H1 (cell line): Measurements from ENCODE around the gene GPR87. TPM values are rescaled to one million over a fixed set of nuclear protein-coding genes. Genes with fewer than 3 reads are reported as not detected.

Experiments used
- CTCF ChIA-PET: fragments of 300-600 bp; sonication (Branson Sonifier 250); formaldehyde crosslinking; loops from one replicate; lab custom pipeline; 2021; ENCODE audit not compliant: partially characterized antibody; lab: Charles Lee
- POLR2A ChIA-PET: fragments of 300-600 bp; sonication (Branson Sonifier 250); formaldehyde crosslinking; loops from one replicate; lab custom pipeline; 2021; ENCODE audit warnings: inconsistent platforms; ENCODE audit not compliant: partially characterized antibody; lab: Charles Lee
- DNase-seq, 2 experiments: peaks; one replicate each; pipeline versions ENCODE4 v3.0.0 to v3.0.0-alpha.2; 2010 to 2022; ENCODE audit warnings: low spot score in 2 of 2, low read depth in 1 of 2, mixed read lengths in 1 of 2
- FAIRE-seq: peaks from 2 replicates; lab custom pipeline; 2011; peaks lifted over from hg19 to GRCh38; lab: Jason Lieb, UNC
- H2AFZ ChIP-seq: 2 replicates; pipeline ENCODE4 v1.8.1; 2012; ENCODE audit warnings: low read length, inconsistent platforms
- H2AK5ac ChIP-seq: 2 replicates; pipeline ENCODE4 v1.6.1; 2013; ENCODE audit warnings: low read depth, low read length
- H2BK120ac ChIP-seq: replicated peaks from 2 replicates; pipeline ENCODE3; 2013; ENCODE audit warnings: low read depth, low read length, inconsistent platforms
- H2BK12ac ChIP-seq: 2 replicates; pipeline ENCODE4 v1.6.1; 2013; ENCODE audit warnings: low read depth, low read length
- H2BK15ac ChIP-seq: 2 replicates; pipeline ENCODE4 v1.6.1; 2013; ENCODE audit warnings: low read length
- H2BK20ac ChIP-seq: 2 replicates; pipeline ENCODE4 v1.6.1; 2013; ENCODE audit warnings: low read length
- H2BK5ac ChIP-seq: 2 replicates; pipeline ENCODE4 v1.6.1; 2013; ENCODE audit warnings: low read depth, low read length
- H3K14ac ChIP-seq: 2 replicates; pipeline ENCODE4 v1.6.1; 2013; ENCODE audit warnings: inconsistent platforms; ENCODE audit not compliant: insufficient read length
- H3K18ac ChIP-seq: 2 replicates; pipeline ENCODE4 v1.6.1; 2013; ENCODE audit warnings: low read length; ENCODE audit errors: extremely low read depth
- H3K23ac ChIP-seq: 2 replicates; pipeline ENCODE4 v1.6.1; 2013; ENCODE audit warnings: inconsistent platforms; ENCODE audit not compliant: insufficient read length
- H3K23me2 ChIP-seq: 2 replicates; pipeline ENCODE4 v1.6.1; 2013; ENCODE audit warnings: low read depth, low read length
- H3K27ac ChIP-seq: 2 replicates; pipeline ENCODE4 v1.6.1; 2011; ENCODE audit warnings: low read depth, low read length, inconsistent platforms
- H3K27me3 ChIP-seq, 4 experiments: replicated peaks in 1 of 4; 1 replicate in 1 of 4; 2 replicates in 3 of 4; pipeline versions ENCODE4 v1.6.1 to v1.8.1; 2011 to 2013; ENCODE audit warnings: low read length in 3 of 4, mild to moderate bottlenecking in 3 of 4, inconsistent platforms in 2 of 4, mixed read lengths in 2 of 4, moderate library complexity in 1 of 4; ENCODE audit not compliant: control insufficient read depth in 3 of 4, insufficient read depth in 3 of 4; ENCODE audit errors: extremely low read depth in 1 of 4
- H3K36me3 ChIP-seq, 4 experiments: 2 replicates each; pipeline versions ENCODE4 v1.6.1 to v1.8.1; 2011 to 2013; ENCODE audit warnings: mild to moderate bottlenecking in 4 of 4, low read length in 3 of 4, moderate library complexity in 2 of 4, control low read depth in 1 of 4, inconsistent platforms in 1 of 4; ENCODE audit not compliant: insufficient read depth in 4 of 4, control insufficient read depth in 2 of 4
- H3K4ac ChIP-seq: replicated peaks from 2 replicates; pipeline ENCODE3; 2013; ENCODE audit warnings: low read length, low read depth, mixed read lengths, inconsistent platforms; ENCODE audit not compliant: insufficient read length
- H3K4me1 ChIP-seq, 4 experiments: replicated peaks in 1 of 4; 1 replicate in 1 of 4; 2 replicates in 3 of 4; pipeline versions ENCODE4 v1.6.1 to v1.8.1; 2011 to 2013; ENCODE audit warnings: low read length in 3 of 4, inconsistent platforms in 2 of 4, mixed read lengths in 1 of 4; ENCODE audit not compliant: insufficient read depth in 4 of 4, control insufficient read depth in 3 of 4
- H3K4me2 ChIP-seq, 2 experiments: 2 replicates each; pipeline versions ENCODE4 v1.6.1 to v1.8.1; 2011 to 2013; ENCODE audit warnings: low read depth in 2 of 2, low read length in 2 of 2, control low read depth in 1 of 2, inconsistent platforms in 1 of 2, mild to moderate bottlenecking in 1 of 2; ENCODE audit not compliant: insufficient read depth in 1 of 2
- H3K4me3 ChIP-seq, 4 experiments: fragments of 200-600, 300-600 bp in 1 of 4; sonication (generic), shearing (Covaris generic), sonication (Bioruptor Twin) in 1 of 4; 2 replicates each; pipeline versions ENCODE4 v1.5.1 to v1.8.1; 2011 to 2016; ENCODE audit warnings: low read length in 4 of 4, low read depth in 3 of 4, control low read depth in 2 of 4, inconsistent platforms in 2 of 4, mild to moderate bottlenecking in 2 of 4, mixed read lengths in 1 of 4, moderate library complexity in 1 of 4; ENCODE audit not compliant: insufficient read depth in 2 of 4; ENCODE audit errors: extremely low read depth in 1 of 4
- H3K56ac ChIP-seq: replicated peaks from 2 replicates; pipeline ENCODE3; 2013; ENCODE audit warnings: low read depth, mild to moderate bottlenecking, mixed read lengths, low read length, inconsistent platforms; ENCODE audit not compliant: insufficient read length
- H3K79me1 ChIP-seq: 2 replicates; pipeline ENCODE4 v1.6.1; 2013; ENCODE audit warnings: low read depth, low read length, control low read depth
- H3K79me2 ChIP-seq, 2 experiments: 2 replicates each; pipeline versions ENCODE4 v1.6.1 to v1.8.1; 2012 to 2013; ENCODE audit warnings: low read length in 2 of 2, mild to moderate bottlenecking in 2 of 2, inconsistent platforms in 1 of 2; ENCODE audit not compliant: insufficient read depth in 2 of 2, control insufficient read depth in 1 of 2
- H3K9ac ChIP-seq, 4 experiments: replicated peaks in 1 of 4; 1 replicate in 1 of 4; 2 replicates in 3 of 4; pipeline versions ENCODE4 v1.6.1 to v1.8.1; 2011 to 2013; ENCODE audit warnings: low read depth in 3 of 4, low read length in 3 of 4, control low read depth in 2 of 4, mild to moderate bottlenecking in 2 of 4, moderate library complexity in 2 of 4, inconsistent platforms in 1 of 4; ENCODE audit errors: extremely low read depth in 1 of 4
- H3K9me3 ChIP-seq, 2 experiments: 2 replicates each; pipeline versions ENCODE4 v1.6.1 to v1.8.1; 2012 to 2013; ENCODE audit warnings: mild to moderate bottlenecking in 2 of 2, moderate library complexity in 2 of 2, control low read depth in 1 of 2, inconsistent platforms in 1 of 2, low read depth in 1 of 2, low read length in 1 of 2, mixed read lengths in 1 of 2; ENCODE audit not compliant: insufficient read depth in 2 of 2
- H4K20me1 ChIP-seq, 2 experiments: replicated peaks in 1 of 2; 2 replicates each; pipeline versions ENCODE3 to v1.8.1; 2011 to 2013; ENCODE audit warnings: inconsistent platforms in 2 of 2, low read length in 2 of 2, mild to moderate bottlenecking in 1 of 2; ENCODE audit not compliant: insufficient read depth in 2 of 2, control insufficient read depth in 1 of 2
- H4K5ac ChIP-seq: 2 replicates; pipeline ENCODE4 v1.6.1; 2013; ENCODE audit warnings: low read length, low read depth, mixed read lengths, inconsistent platforms; ENCODE audit not compliant: insufficient read length
- H4K8ac ChIP-seq: 2 replicates; pipeline ENCODE4 v1.8.0; 2013; ENCODE audit warnings: mild to moderate bottlenecking, moderate library complexity, low read length, inconsistent platforms; ENCODE audit not compliant: insufficient read depth; ENCODE audit errors: extremely low read depth
- H4K91ac ChIP-seq: replicated peaks from 2 replicates; pipeline ENCODE3; 2013; ENCODE audit warnings: low read length, mixed read lengths, inconsistent platforms; ENCODE audit not compliant: insufficient read length
- ATF3 ChIP-seq: IDR thresholded peaks from 2 replicates; pipeline ENCODE4 v1.6.1; 2011; ENCODE audit warnings: low read depth, mild to moderate bottlenecking, low read length; ENCODE audit not compliant: insufficient read depth
- POLR2A ChIP-seq, 2 experiments: IDR thresholded peaks; 1 replicate in 1 of 2; 2 replicates in 1 of 2; pipeline ENCODE4 v1.6.1; 2011; ENCODE audit warnings: low read depth in 2 of 2, low read length in 2 of 2, mild to moderate bottlenecking in 2 of 2; ENCODE audit errors: control extremely low read depth in 1 of 2
- SIRT6 ChIP-seq: IDR thresholded peaks from one replicate; pipeline ENCODE4 v1.7.1; 2012; ENCODE audit warnings: low read length, inconsistent platforms
- TAF1 ChIP-seq: IDR thresholded peaks from 2 replicates; pipeline ENCODE4 v1.6.1; 2011; ENCODE audit warnings: mild to moderate bottlenecking, low read depth, low read length
- WGBS, 2 experiments: shearing (Covaris generic) in 1 of 2; methylation state at CpG; one replicate each; pipeline versions ENCODE4 v1.1.6 to v1.1.7; 2013 to 2015; ENCODE audit warnings: low lambda C conversion rate in 2 of 2, mixed read lengths in 2 of 2, inconsistent platforms in 1 of 2, low coverage in 1 of 2, missing lambda C conversion rate in 1 of 2; ENCODE audit not compliant: insufficient replicate concordance in 2 of 2, insufficient coverage in 1 of 2, insufficient read length in 1 of 2; ENCODE audit errors: extremely low coverage in 1 of 2, missing lambda C conversion rate in 1 of 2; 5-methylcytosine and 5-hydroxymethylcytosine counted together
- polyA plus RNA-seq, 7 experiments: library from polyadenylated mRNA; depleted of rRNA in 3 of 7; stranded (reverse) in 5 of 7; unstranded in 2 of 7; fragments of >200 nt in 5 of 7; fragments of 200-250 nt in 2 of 7; gene quantifications; 1 replicate in 5 of 7; 2 replicates in 1 of 7; 4 replicates in 1 of 7; pipeline versions ENCODE4 v1.2.1 to v1.2.3, GENCODE V29; 2011 to 2013; ENCODE audit warnings: missing spikeins in 2 of 7, mixed read lengths in 2 of 7
- total RNA-seq: library from RNA; stranded (reverse); fragmentation: NEBNext Ultra II Directional; extraction: Animal tissue kit (Norgen Biotek cat#: 25700); gene quantifications from 2 replicates; pipeline ENCODE4 v1.2.1, GENCODE V29; 2021

The GPR87 gene
- total and polyA plus RNA-seq, 2 of the 8 experiments (the other 6 are each of a cell fraction or from before 2014, with no cell fraction given), result 0.05 TPM; not detected in 1

- Histone ChIP-seq H3K4me1 (no peaks in the 10 kb centered on the region; a peak in 2 of 7 replicates), H2BK12ac (no peak overlapping the region), H3K79me1 (no peaks in the 10 kb centered on the region), H3K18ac (no peak overlapping the region), H3K27ac (no peak overlapping the region), H3K14ac (no peak overlapping the region), H2AK5ac (no peak overlapping the region), H3K79me2 (no peaks in the 10 kb centered on the region), H2BK15ac (no peak overlapping the region), H3K4me2 (no peak overlapping the region), H2BK20ac (no peak overlapping the region), H4K91ac (no peak overlapping the region), H2BK120ac (no peak overlapping the region), H3K27me3 (no peaks in the 10 kb centered on the region), H3K36me3 (no peaks in the 10 kb centered on the region), H2AFZ (no peak overlapping the region), H4K8ac (no peak overlapping the region), H3K9me3 (no peaks in the 10 kb centered on the region), H3K23me2 (no peaks in the 10 kb centered on the region), H4K20me1 (no peaks in the 10 kb centered on the region), H3K4me3 (no peak overlapping the region), H3K9ac (no peak overlapping the region), H2BK5ac (no peak overlapping the region), H3K23ac (no peak overlapping the region), H3K56ac (no peak overlapping the region), H4K5ac (no peak overlapping the region), H3K4ac (no peak overlapping the region)
- no peak for TF ChIP-seq SIRT6
- no peak for TF ChIP-seq POLR2A (IDR thresholded peaks at IDR 0.05; ENCODE audit: control extremely low read depth in 1 of 2, low read depth in 2 of 2, low read length in 2 of 2)
- no peak for TF ChIP-seq ATF3
- no peak for TF ChIP-seq TAF1
- WGBS, 2 experiments, result 84% methylated on average over 10 of the region's 10 CpGs; no CpG with 5 or more reads in 1 of the 2 experiments
- DNase-seq (no peak), FAIRE-seq (no peak)
- CTCF ChIA-PET, result interaction anchor here (0.6 to 3.3 kb wide), 17 partner anchors 9 to 109 kb away, joined by 3 to 16 read pairs (median 5); no protein-coding TSS in a partner anchor
- POLR2A ChIA-PET, result no interaction called here
These were observed 11.8 kb upstream of the GPR87 start for GRCh38 chr3:151328298-151328995.
